ENCODE measurements around the gene DAPK1.

Gene DAPK1

GRCh38 chr9:87531370-87532295 lies 34.0 kb downstream of the DAPK1 start:
- no peak overlapping the region for H3K4me3 ChIP-seq
- H3K9me3 ChIP-seq, result no peaks in the 10 kb centered on the region
- no peaks in the 10 kb centered on the region for H3K36me3 ChIP-seq (replicated peaks)
- DNase-seq (ENCODE audit: low spot score in 2 of 2), result peak in 1 of 2 experiments; percentile 3
- peaks cover 12% of the 10 kb centered on the region for H3K4me1 ChIP-seq
- in situ Hi-C loops (cut with MboI; ENCODE audit: low sequenced_read_pairs), result no loop called here
- H3K27me3 ChIP-seq (ENCODE audit: low read depth), result no peaks in the 10 kb centered on the region

GRCh38 chr9:87533271-87533670 lies 35.6 kb downstream of the DAPK1 start:
- H3K36me3 ChIP-seq (replicated peaks), result no peaks in the 10 kb centered on the region
- DNase-seq (ENCODE audit: low spot score in 2 of 2), result no peak

GRCh38 chr9:87534036-87534435 lies 36.4 kb downstream of the DAPK1 start:
- H3K27me3 ChIP-seq (ENCODE audit: low read depth), result no peaks in the 10 kb centered on the region
- peaks cover 28% of the 10 kb centered on the region for H3K4me1 ChIP-seq
- H3K4me3 ChIP-seq, result no peak overlapping the region
- no peaks in the 10 kb centered on the region for H3K36me3 ChIP-seq (replicated peaks)
- in situ Hi-C loops (cut with MboI; ENCODE audit: low sequenced_read_pairs), result no loop called here
- no peaks in the 10 kb centered on the region for H3K9me3 ChIP-seq
- no peak for DNase-seq (ENCODE audit: low spot score in 2 of 2)

More at GRCh38 chr9:87533271-87533670, 35.6 kb downstream of the DAPK1 start:
- in situ Hi-C loops (cut with MboI; ENCODE audit: low sequenced_read_pairs), result no loop called here
- H3K4me3 ChIP-seq, result no peak overlapping the region
- H3K27me3 ChIP-seq (ENCODE audit: low read depth), result no peaks in the 10 kb centered on the region
- peaks cover 26% of the 10 kb centered on the region for H3K4me1 ChIP-seq
- H3K9me3 ChIP-seq, result no peaks in the 10 kb centered on the region

DNA sequence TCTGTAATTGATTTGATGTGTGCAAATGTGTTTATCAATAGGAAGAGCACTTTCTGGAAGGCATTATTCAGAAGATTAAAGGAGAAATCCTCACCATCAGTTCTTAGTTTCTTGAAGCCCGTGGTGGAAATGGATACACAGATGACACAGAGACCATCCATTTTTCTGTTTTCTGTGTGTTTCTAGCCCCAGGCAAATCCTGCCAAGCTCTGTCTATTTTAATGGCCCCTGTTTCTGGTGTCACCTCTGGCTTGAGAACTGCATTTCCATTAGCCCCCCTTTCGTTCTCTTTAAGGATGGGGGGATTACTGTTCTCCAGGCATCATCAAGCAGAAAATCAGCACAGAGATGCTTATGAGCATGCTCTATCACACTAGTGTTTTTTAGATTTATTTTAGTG lies 37.3 kb downstream of the DAPK1 start:
- no peak for DNase-seq (ENCODE audit: low spot score in 2 of 2)
- Histone ChIP-seq H3K4me1 (peaks cover 28% of the 10 kb centered on the region), H3K27me3 (ENCODE audit: low read depth) (no peaks in the 10 kb centered on the region), H3K36me3 (replicated peaks) (no peaks in the 10 kb centered on the region), H3K4me3 (no peak overlapping the region), H3K9me3 (no peaks in the 10 kb centered on the region)
- in situ Hi-C loops (cut with MboI; ENCODE audit: low sequenced_read_pairs), result no loop called here

DNA sequence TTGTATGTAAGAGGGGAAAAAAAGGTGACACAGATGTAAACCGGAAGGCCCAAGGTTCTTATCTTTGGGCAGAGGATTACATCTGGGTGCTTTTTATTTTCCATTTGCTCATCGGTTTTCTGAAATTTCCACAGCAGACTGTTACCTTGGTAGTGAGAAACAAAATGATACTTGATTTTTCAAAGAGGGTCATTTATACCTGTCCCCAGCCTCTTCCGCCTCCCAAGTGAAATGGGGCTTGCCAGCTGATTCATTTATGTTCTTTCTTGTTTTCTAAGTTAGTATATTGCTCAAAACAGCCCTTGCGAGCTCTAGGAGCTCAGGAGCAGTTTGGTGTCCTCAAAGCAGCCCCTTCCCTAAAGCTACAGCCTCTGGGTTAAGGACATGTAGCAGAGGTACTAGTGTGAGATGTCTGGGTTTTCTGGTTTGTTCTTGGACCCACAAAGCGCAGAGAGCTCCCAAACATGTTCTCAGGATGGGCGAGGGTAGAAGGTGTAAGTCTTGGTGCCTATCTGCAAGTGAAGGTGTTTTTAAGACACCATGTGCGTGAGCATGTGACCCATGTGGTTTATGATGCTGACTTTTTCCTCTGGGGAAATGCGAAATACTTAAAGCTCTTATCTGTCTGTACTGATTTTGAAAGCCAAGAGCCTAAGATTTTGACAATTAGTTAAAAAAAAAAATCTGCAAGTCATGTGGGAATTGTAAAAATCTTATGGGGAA lies 38.3 kb downstream of the DAPK1 start:
- H3K27me3 ChIP-seq (ENCODE audit: low read depth), result no peaks in the 10 kb centered on the region
- H3K36me3 ChIP-seq (replicated peaks), result no peaks in the 10 kb centered on the region; the same call in 1 of the 2 replicates
- H3K4me1 ChIP-seq, result peaks cover 28% of the 10 kb centered on the region
- no peaks in the 10 kb centered on the region for H3K9me3 ChIP-seq
- in situ Hi-C loops (cut with MboI; ENCODE audit: low sequenced_read_pairs), result no loop called here
- H3K4me3 ChIP-seq, result no peak overlapping the region
- no peak for DNase-seq (ENCODE audit: low spot score in 2 of 2)

DNA sequence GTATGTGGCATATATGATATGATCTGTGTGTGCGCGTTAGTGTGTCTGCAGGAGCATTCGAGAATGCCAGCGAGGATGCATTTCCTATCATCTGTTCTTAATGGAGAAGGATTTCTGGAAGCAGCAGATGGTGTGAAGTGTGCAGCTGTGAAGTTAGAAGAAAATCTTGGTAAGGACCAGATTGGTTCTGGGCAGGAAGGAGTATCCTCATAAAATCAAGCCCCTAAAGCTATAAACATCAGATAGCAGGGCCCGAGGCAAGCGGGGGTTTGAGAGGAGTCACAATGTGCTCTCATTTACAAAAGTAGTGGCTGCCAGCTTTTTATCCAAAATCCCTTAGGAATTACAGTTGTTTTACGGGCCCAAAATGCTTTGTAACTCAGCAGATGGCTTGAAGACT lies 40.0 kb downstream of the DAPK1 start:
- Histone ChIP-seq H3K27me3 (ENCODE audit: low read depth) (no peaks in the 10 kb centered on the region), H3K36me3 (replicated peaks) (no peaks in the 10 kb centered on the region; the same call in 1 of the 2 replicates), H3K4me3 (no peak overlapping the region), H3K9me3 (no peaks in the 10 kb centered on the region), H3K4me1 (peaks cover 21% of the 10 kb centered on the region)
- DNase-seq (ENCODE audit: low spot score in 2 of 2), result peak; percentile 72 to 73
- in situ Hi-C loops (cut with MboI; ENCODE audit: low sequenced_read_pairs), result no loop called here

DNA sequence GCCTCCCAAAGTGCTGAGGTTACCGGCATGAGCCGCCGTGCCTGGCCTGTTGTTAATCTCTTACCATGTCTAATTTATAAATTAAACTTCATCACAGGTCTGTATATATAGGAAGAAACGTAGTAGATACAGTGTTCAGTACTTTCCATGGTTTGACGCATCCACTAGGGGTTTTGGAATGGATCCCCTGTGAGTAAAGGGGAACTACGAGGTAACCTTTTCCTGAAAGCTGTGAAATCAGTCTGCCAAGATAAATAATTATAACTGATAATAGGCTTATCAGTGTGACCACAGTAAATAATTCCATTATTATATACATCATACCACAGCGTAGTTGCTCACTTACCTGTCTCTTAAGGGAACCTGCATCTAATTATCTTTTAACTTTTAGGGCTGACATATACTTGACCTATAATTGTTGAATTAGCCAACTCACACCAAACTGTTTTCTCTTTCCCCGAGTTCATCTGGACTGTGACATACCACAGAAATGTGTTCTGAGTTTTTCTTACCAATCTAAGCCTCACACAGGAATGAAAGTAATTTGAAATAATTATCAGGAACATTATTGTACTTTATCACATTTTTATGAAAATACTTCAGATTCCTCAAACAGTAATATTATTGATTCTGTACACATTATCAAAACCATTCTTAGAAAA lies 42.9 kb downstream of the DAPK1 start:
- H3K4me1 ChIP-seq, result peaks cover 28% of the 10 kb centered on the region
- no peak for DNase-seq (ENCODE audit: low spot score in 2 of 2)
- H3K9me3 ChIP-seq, result no peaks in the 10 kb centered on the region
- H3K36me3 ChIP-seq (replicated peaks), result no peaks in the 10 kb centered on the region; the same call in 1 of the 2 replicates
- no peak overlapping the region for H3K4me3 ChIP-seq
- no peaks in the 10 kb centered on the region for H3K27me3 ChIP-seq (ENCODE audit: low read depth)
- in situ Hi-C loops (cut with MboI; ENCODE audit: low sequenced_read_pairs), result no loop called here

DNA sequence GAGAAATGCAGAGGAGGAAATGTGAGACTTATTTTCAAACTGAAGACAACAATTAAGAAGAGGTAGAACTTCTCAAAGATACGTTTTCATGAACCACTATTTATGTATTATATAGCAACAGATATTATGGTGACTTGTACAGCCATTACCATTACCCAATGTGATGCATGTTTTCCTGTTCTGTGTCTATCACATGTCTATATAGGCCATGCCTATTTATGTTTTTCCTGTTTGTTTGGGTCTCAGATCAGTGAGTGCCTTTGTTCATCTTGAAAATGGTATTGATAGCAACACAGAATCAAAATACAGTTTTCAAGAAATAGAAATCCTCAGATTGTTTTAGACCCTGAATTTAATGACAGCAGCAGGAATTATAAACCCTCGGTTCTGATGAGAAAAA lies 44.0 kb downstream of the DAPK1 start:
- DNase-seq (ENCODE audit: low spot score in 2 of 2), result no peak
- Histone ChIP-seq H3K27me3 (ENCODE audit: low read depth) (no peaks in the 10 kb centered on the region), H3K9me3 (no peaks in the 10 kb centered on the region), H3K4me1 (peaks cover 22% of the 10 kb centered on the region), H3K36me3 (replicated peaks) (no peaks in the 10 kb centered on the region; the same call in 1 of the 2 replicates), H3K4me3 (no peak overlapping the region)
- in situ Hi-C loops (cut with MboI; ENCODE audit: low sequenced_read_pairs), result no loop called here

GRCh38 chr9:87542141-87542540 lies 44.5 kb downstream of the DAPK1 start:
- no peaks in the 10 kb centered on the region for H3K9me3 ChIP-seq
- H3K4me3 ChIP-seq, result no peak overlapping the region
- in situ Hi-C loops (cut with MboI; ENCODE audit: low sequenced_read_pairs), result no loop called here
- no peak for DNase-seq (ENCODE audit: low spot score in 2 of 2)
- H3K27me3 ChIP-seq (ENCODE audit: low read depth), result no peaks in the 10 kb centered on the region
- H3K36me3 ChIP-seq (replicated peaks), result no peaks in the 10 kb centered on the region; the same call in 1 of the 2 replicates
- H3K4me1 ChIP-seq, result peaks cover 19% of the 10 kb centered on the region

GRCh38 chr9:87543251-87543650 lies 45.6 kb downstream of the DAPK1 start:
- in situ Hi-C loops (cut with MboI; ENCODE audit: low sequenced_read_pairs), result no loop called here
- Histone ChIP-seq H3K36me3 (replicated peaks) (no peaks in the 10 kb centered on the region; the same call in 1 of the 2 replicates), H3K4me1 (peaks cover 8% of the 10 kb centered on the region), H3K4me3 (no peak overlapping the region), H3K27me3 (ENCODE audit: low read depth) (no peaks in the 10 kb centered on the region), H3K9me3 (no peaks in the 10 kb centered on the region)
- no peak for DNase-seq (ENCODE audit: low spot score in 2 of 2)

GRCh38 chr9:87545858-87546257 lies 48.2 kb downstream of the DAPK1 start:
- Histone ChIP-seq H3K9me3 (no peaks in the 10 kb centered on the region), H3K4me1 (peaks cover 7% of the 10 kb centered on the region), H3K4me3 (no peak overlapping the region), H3K27me3 (ENCODE audit: low read depth) (no peaks in the 10 kb centered on the region), H3K36me3 (replicated peaks) (no peaks in the 10 kb centered on the region; the same call in 1 of the 2 replicates)
- in situ Hi-C loops (cut with MboI; ENCODE audit: low sequenced_read_pairs), result no loop called here
- no peak for DNase-seq (ENCODE audit: low spot score in 2 of 2)

DNA sequence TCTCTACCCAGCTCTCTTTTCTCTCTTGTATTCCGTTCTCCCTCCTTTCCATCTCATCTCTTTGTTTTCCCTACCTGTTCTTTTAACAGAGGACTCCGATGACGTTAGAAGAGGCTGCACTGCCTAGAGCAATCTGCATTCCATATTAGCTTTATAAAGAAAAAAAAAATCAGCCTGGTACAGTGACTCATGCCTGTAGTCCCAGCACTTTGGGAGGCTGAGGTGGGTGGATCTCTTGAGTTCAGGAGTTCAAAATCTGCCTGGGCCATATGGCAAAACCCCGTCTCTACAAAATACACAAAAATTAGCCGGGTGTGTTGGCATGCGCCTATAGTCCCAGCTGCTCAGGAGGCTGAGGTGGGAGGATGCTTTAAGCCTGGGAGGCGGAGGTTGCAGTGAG lies 49.0 kb downstream of the DAPK1 start:
- no peak overlapping the region for H3K4me3 ChIP-seq
- H3K9me3 ChIP-seq, result no peaks in the 10 kb centered on the region
- in situ Hi-C loops (cut with MboI; ENCODE audit: low sequenced_read_pairs), result no loop called here
- peaks cover 7% of the 10 kb centered on the region for H3K4me1 ChIP-seq
- H3K36me3 ChIP-seq (replicated peaks), result no peaks in the 10 kb centered on the region
- H3K27me3 ChIP-seq (ENCODE audit: low read depth), result no peaks in the 10 kb centered on the region
- no peak for DNase-seq (ENCODE audit: low spot score in 2 of 2)

DNA sequence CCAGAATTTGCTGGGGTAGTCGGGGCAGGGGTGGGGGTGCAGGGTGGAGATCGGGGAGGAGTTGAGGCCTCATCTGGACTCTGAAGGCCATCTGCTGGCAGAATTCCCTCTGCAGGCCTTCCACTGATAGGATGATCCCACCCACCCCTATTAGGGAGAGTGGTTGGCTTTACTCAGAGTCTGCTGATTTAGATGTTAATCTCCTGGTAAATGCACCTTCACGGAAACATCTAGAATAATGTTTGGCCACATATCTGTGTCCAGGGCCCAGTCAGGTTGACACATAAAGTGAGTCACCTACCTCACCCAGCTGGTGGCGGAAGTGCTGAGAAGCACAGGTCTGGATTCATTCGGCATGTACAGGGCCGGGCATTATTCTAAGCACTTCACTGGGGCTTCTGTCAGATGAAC lies 50.0 kb downstream of the DAPK1 start:
- no peak for DNase-seq (ENCODE audit: low spot score in 2 of 2)
- in situ Hi-C loops (cut with MboI; ENCODE audit: low sequenced_read_pairs), result no loop called here

More for the DNA sequence above, 50.0 kb downstream of the DAPK1 start:
- no peaks in the 10 kb centered on the region for H3K36me3 ChIP-seq (replicated peaks)
- H3K9me3 ChIP-seq, result no peaks in the 10 kb centered on the region
- peaks cover 6% of the 10 kb centered on the region for H3K4me1 ChIP-seq
- H3K27me3 ChIP-seq (ENCODE audit: low read depth), result no peaks in the 10 kb centered on the region
- no peak overlapping the region for H3K4me3 ChIP-seq
